Measurements from ENCODE around the gene MYO3A. TPM values are rescaled to one million over a fixed set of nuclear protein-coding genes. Genes with fewer than 3 reads are reported as not detected.
A peak's percentile ranks its signal among the peaks of the same experiment; 100 is the strongest.

MYO3A gene
- total RNA-seq, 2 donors from 2014 or later = under 0.01 to 0.49 TPM

DNA sequence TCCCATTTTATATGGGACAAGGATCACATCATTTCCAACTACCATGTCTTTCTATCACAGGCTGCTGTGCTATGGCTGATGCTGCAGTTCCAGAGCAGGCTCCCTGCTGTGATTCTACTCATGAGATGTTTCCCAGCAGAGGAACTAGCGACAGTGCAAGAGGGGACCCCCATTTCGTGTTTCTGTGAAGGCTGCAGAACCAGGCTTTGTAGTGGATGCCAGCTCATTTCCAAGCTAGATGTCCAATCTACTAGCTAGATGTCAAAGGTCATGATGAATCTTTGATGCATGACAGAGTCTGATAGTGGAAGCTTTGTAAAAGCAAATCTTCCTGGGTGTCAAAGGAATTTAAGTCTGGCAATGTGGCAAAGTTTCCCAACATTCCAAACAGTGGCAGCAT, 21.2 kb upstream of the MYO3A start:
- no peak overlapping the region for H3K4me3 ChIP-seq
- no peaks in the 10 kb centered on the region for H3K4me1 ChIP-seq (ENCODE audit: control insufficient read depth in 1 of 2, low read depth in 2 of 2)
- TF ChIP-seq CTCF (IDR thresholded peaks at IDR 0.05) = no peak
- DNase-seq (ENCODE audit: low spot score) (no peak), ATAC-seq (ENCODE audit: insufficient number of reproducible peaks, low FRiP score, low read depth) (no peak)
- H3K27ac ChIP-seq = no peak overlapping the region
- H3K27me3 ChIP-seq (replicated peaks; ENCODE audit: insufficient read depth) = no peaks in the 10 kb centered on the region
- H3K36me3 ChIP-seq = no peaks in the 10 kb centered on the region
- H3K9me3 ChIP-seq = no peaks in the 10 kb centered on the region

DNA sequence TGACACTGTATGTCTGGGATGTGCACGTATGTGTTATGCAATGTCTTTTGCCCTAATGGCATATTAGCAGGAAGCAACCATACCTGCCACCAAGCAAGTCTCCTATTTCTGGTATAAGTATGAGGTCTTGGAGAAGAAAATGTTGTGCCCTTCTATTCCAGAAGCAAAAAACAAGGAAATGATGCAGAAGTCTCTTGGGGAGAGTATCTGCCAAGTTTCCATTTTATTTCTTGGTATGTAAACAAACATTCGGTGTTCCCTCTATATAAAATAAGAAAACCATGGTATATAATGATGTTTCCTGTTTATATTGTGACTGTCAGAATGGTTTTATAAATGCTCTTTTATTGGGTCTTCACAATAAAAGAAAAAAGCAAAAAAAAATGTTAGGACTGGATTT, 19.3 kb upstream of the MYO3A start:
- H3K36me3 ChIP-seq = no peaks in the 10 kb centered on the region

GRCh38 chr10:25934621-25935139, 651 bp downstream of the MYO3A start:
- Histone ChIP-seq H3K36me3 (no peaks in the 10 kb centered on the region), H3K27me3 (replicated peaks; ENCODE audit: insufficient read depth) (no peaks in the 10 kb centered on the region), H3K27ac (no peak overlapping the region), H3K9me3 (no peaks in the 10 kb centered on the region), H3K4me3 (peak overlapping the region; percentile 71), H3K4me1 (ENCODE audit: control insufficient read depth in 1 of 2, low read depth in 2 of 2) (no peaks in the 10 kb centered on the region)
- DNase-seq (ENCODE audit: low spot score) (no peak), ATAC-seq (ENCODE audit: insufficient number of reproducible peaks, low FRiP score, low read depth) (peak; percentile 28)
- TF ChIP-seq CTCF (IDR thresholded peaks at IDR 0.05) = peak; percentile 36

More for the DNA sequence above, 19.3 kb upstream of the MYO3A start:
- H3K27me3 ChIP-seq (replicated peaks; ENCODE audit: insufficient read depth) = no peaks in the 10 kb centered on the region
- no peaks in the 10 kb centered on the region for H3K9me3 ChIP-seq
- no peak for TF ChIP-seq CTCF (IDR thresholded peaks at IDR 0.05)
- no peaks in the 10 kb centered on the region for H3K4me1 ChIP-seq (ENCODE audit: control insufficient read depth in 1 of 2, low read depth in 2 of 2)
- no peak overlapping the region for H3K4me3 ChIP-seq
- no peak for DNase-seq (ENCODE audit: low spot score)
- no peak overlapping the region for H3K27ac ChIP-seq
- no peak for ATAC-seq (ENCODE audit: insufficient number of reproducible peaks, low FRiP score, low read depth)

DNA sequence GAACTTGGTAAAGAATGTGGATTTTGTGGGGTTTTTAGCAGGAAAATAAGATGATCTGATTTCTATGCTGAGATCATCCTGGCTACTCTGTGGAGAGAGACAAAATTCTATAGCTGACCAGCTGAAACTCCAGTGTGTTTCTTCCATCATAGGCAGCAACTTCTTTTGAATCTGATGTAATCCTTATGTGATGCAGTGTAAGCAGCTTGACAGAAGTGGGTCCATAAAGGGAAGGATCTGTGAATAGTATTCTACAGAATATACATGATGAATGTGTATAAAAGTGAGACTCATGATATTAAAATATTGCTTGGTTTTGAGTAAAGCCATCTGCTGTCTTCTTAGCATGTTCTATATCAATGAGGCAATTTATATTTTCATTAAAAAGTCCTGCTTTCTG, 4.4 kb downstream of the MYO3A start:
- Histone ChIP-seq H3K27ac (no peak overlapping the region), H3K4me3 (no peak overlapping the region), H3K9me3 (no peaks in the 10 kb centered on the region), H3K36me3 (no peaks in the 10 kb centered on the region), H3K4me1 (ENCODE audit: control insufficient read depth in 1 of 2, low read depth in 2 of 2) (no peaks in the 10 kb centered on the region), H3K27me3 (replicated peaks; ENCODE audit: insufficient read depth) (no peaks in the 10 kb centered on the region)
- no peak for ATAC-seq (ENCODE audit: insufficient number of reproducible peaks, low FRiP score, low read depth)
- TF ChIP-seq CTCF (IDR thresholded peaks at IDR 0.05) = no peak
- DNase-seq (ENCODE audit: low spot score) = no peak

- Histone ChIP-seq H3K4me1 (ENCODE audit: control insufficient read depth in 1 of 2, low read depth in 2 of 2) (no peaks in the 10 kb centered on the region), H3K27me3 (replicated peaks; ENCODE audit: insufficient read depth) (no peaks in the 10 kb centered on the region), H3K27ac (no peak overlapping the region), H3K36me3 (no peaks in the 10 kb centered on the region), H3K9me3 (peaks cover 5% of the 10 kb centered on the region), H3K4me3 (no peak overlapping the region)
- TF ChIP-seq CTCF (IDR thresholded peaks at IDR 0.05) = no peak
- DNase-seq (ENCODE audit: low spot score) (no peak), ATAC-seq (ENCODE audit: insufficient number of reproducible peaks, low FRiP score, low read depth) (no peak)
These were observed 10.7 kb downstream of the MYO3A start for GRCh38 chr10:25944771-25945170.

All from thoracic aorta (tissue), 2 donors.